Suprapubic skin (tissue), 4 donors: ENCODE measurements around the gene P2RX6.

ENCODE experiments used
- CTCF ChIP-seq, 2 donors: fragments of 200-600 bp in 1 of 2; fragments of 450-650 bp in 1 of 2; sonication (generic) in 1 of 2; IDR thresholded peaks; one replicate each; pipeline ENCODE4 v1.5.1; 2016 to 2019; ENCODE audit warnings: antibody characterized with exemption in 2 of 2, mild to moderate bottlenecking in 1 of 2, moderate library complexity in 1 of 2
- POLR2A ChIP-seq, 2 donors: fragments of 450-650 bp; IDR thresholded peaks; one replicate each; pipeline ENCODE4 v1.6.1; 2017; ENCODE audit warnings: antibody characterized with exemption in 2 of 2, mild to moderate bottlenecking in 2 of 2, moderate library complexity in 2 of 2
- POLR2AphosphoS5 ChIP-seq, 3 donors: sonication (generic); formaldehyde crosslinking; IDR thresholded peaks; one replicate each; pipeline ENCODE4 v1.6.1; 2017; ENCODE audit warnings: antibody characterized with exemption in 3 of 3

- TF ChIP-seq CTCF (IDR thresholded peaks at IDR 0.05) (no peak), POLR2A (IDR thresholded peaks at IDR 0.05) (no peak), POLR2AphosphoS5 (IDR thresholded peaks at IDR 0.05) (no peak)
Measured at GRCh38 chr22:21016644-21017420, 1.9 kb downstream of the P2RX6 start.
